SK-N-SH treated with all-trans-retinoic acid at 6 μM for 48 hours (cell line): Measurements from ENCODE around the gene PRKG1.

ENCODE experiments used
- ARNTL ChIP-seq: fragments of 450-650 bp; formaldehyde crosslinking; IDR thresholded peaks from 2 replicates; pipeline ENCODE4 v1.5.0; 2020; ENCODE audit warnings: low read depth, mild to moderate bottlenecking, moderate library complexity, borderline replicate concordance
- BACH2 ChIP-seq: fragments of 250-450 bp; sonication (Bioruptor Pico); IDR thresholded peaks from 2 replicates; pipeline ENCODE4 v1.9.0; 2021; ENCODE audit warnings: mild to moderate bottlenecking, borderline replicate concordance
- ESRRG ChIP-seq: fragments of 250-450 bp; sonication (Bioruptor Pico); IDR thresholded peaks from 2 replicates; pipeline ENCODE4 v1.6.1; 2021; ENCODE audit warnings: mild to moderate bottlenecking
- GLIS3 ChIP-seq: fragments of 250-450 bp; sonication (Bioruptor Pico); IDR thresholded peaks from 2 replicates; pipeline ENCODE4 v1.5.0; 2020; ENCODE audit warnings: mild to moderate bottlenecking, moderate library complexity
- ISL1 ChIP-seq: fragments of 250-450 bp; sonication (Bioruptor Pico); IDR thresholded peaks from 2 replicates; pipeline ENCODE4 v2.1.2; 2022; ENCODE audit warnings: mild to moderate bottlenecking, moderate library complexity
- OSR1 ChIP-seq: fragments of 250-450 bp; sonication (Bioruptor Pico); IDR thresholded peaks from 2 replicates; pipeline ENCODE4 v1.8.0; 2022; ENCODE audit warnings: moderate library complexity, mild to moderate bottlenecking, inconsistent platforms
- PPARA ChIP-seq: fragments of 250-450 bp; sonication (Bioruptor Pico); IDR thresholded peaks from 2 replicates; pipeline ENCODE4 v1.5.0; 2020; ENCODE audit warnings: mild to moderate bottlenecking, borderline replicate concordance
- TOX ChIP-seq: fragments of 250-450 bp; sonication (Bioruptor Pico); IDR thresholded peaks from 2 replicates; pipeline ENCODE4 v1.8.0; 2021; ENCODE audit warnings: mild to moderate bottlenecking, moderate library complexity, borderline replicate concordance
- ZC3H10 ChIP-seq: fragments of 250-450 bp; sonication (Bioruptor Pico); IDR thresholded peaks from 2 replicates; pipeline ENCODE4 v1.5.1; 2021; ENCODE audit warnings: mild to moderate bottlenecking, moderate library complexity
- ZFP3 ChIP-seq: fragments of 250-450 bp; sonication (Bioruptor Pico); IDR thresholded peaks from 2 replicates; pipeline ENCODE4 v1.5.0; 2020; ENCODE audit warnings: mild to moderate bottlenecking, moderate library complexity
- ZFP30 ChIP-seq: fragments of 450-650 bp; formaldehyde crosslinking; IDR thresholded peaks from 2 replicates; pipeline ENCODE4 v1.5.0; 2022; ENCODE audit warnings: mild to moderate bottlenecking, moderate library complexity
- ZNF70 ChIP-seq: fragments of 450-650 bp; formaldehyde crosslinking; IDR thresholded peaks from 2 replicates; pipeline ENCODE4 v1.5.0; 2020; ENCODE audit warnings: mild to moderate bottlenecking, moderate library complexity
- TF ChIP-seq, protein P1 (sequence below): fragments of 250-450 bp; sonication (Bioruptor Pico); IDR thresholded peaks from 2 replicates; pipeline ENCODE4 v1.5.1; 2021; ENCODE audit warnings: mild to moderate bottlenecking, moderate library complexity
- TF ChIP-seq, protein P2 (sequence below): fragments of 250-450 bp; sonication (Bioruptor Pico); IDR thresholded peaks from 2 replicates; pipeline ENCODE4 v1.5.1; 2020; ENCODE audit warnings: low read depth, mild to moderate bottlenecking, moderate library complexity

DNA sequence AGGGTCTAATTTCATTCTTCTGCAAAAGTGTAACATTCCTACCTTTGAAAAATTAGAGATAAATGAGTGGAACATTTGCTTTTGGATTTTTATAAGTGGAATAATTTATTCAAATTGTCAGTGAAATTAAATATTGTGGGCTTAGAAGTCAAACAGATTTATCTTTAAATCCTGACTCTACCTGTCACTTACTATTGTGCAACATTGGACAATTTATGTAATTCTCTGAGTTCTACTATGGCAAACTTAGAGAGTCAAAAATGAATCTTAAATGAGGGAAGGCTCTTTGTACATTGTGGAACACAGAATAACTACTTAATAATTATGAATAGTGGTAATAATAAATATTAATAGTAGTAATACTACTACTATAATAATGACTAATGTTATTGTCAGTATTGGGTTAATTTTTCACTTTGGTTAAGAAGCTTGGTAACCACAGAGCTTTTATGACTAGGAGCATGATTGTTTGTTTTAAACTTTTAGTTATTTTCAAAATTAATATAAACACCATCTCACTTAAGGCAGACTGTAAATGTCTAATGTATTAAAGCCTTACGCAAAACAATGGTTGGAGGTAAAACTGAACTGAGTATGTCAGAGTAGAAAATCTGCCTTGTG, 70.0 kb downstream of the PRKG1 start:
- TF ChIP-seq ZC3H10 (CRISPR knock-in tag) (no peak), ZNF70 (CRISPR knock-in tag) (no peak), ZFP3 (CRISPR knock-in tag) (no peak), ESRRG (no peak), OSR1 (CRISPR knock-in tag) (no peak), GLIS3 (no peak), TOX (CRISPR knock-in tag) (no peak), ZFP30 (CRISPR knock-in tag) (no peak), ISL1 (CRISPR knock-in tag) (no peak), PPARA (no peak), ARNTL (CRISPR knock-in tag) (no peak), BACH2 (CRISPR knock-in tag) (no peak)
- TF ChIP-seq, protein P1, sequence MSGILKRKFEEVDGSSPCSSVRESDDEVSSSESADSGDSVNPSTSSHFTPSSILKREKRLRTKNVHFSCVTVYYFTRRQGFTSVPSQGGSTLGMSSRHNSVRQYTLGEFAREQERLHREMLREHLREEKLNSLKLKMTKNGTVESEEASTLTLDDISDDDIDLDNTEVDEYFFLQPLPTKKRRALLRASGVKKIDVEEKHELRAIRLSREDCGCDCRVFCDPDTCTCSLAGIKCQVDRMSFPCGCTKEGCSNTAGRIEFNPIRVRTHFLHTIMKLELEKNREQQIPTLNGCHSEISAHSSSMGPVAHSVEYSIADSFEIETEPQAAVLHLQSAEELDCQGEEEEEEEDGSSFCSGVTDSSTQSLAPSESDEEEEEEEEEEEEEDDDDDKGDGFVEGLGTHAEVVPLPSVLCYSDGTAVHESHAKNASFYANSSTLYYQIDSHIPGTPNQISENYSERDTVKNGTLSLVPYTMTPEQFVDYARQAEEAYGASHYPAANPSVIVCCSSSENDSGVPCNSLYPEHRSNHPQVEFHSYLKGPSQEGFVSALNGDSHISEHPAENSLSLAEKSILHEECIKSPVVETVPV (CRISPR knock-in tag), result no peak
- TF ChIP-seq, protein P2, sequence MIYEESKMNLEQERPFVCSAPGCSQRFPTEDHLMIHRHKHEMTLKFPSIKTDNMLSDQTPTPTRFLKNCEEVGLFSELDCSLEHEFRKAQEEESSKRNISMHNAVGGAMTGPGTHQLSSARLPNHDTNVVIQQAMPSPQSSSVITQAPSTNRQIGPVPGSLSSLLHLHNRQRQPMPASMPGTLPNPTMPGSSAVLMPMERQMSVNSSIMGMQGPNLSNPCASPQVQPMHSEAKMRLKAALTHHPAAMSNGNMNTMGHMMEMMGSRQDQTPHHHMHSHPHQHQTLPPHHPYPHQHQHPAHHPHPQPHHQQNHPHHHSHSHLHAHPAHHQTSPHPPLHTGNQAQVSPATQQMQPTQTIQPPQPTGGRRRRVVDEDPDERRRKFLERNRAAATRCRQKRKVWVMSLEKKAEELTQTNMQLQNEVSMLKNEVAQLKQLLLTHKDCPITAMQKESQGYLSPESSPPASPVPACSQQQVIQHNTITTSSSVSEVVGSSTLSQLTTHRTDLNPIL (CRISPR knock-in tag), result no peak
